Measurements from ENCODE around the gene SLC7A8. TPM values are rescaled to one million over a fixed set of nuclear protein-coding genes. Genes with fewer than 3 reads are reported as not detected.

Gene SLC7A8
- polyA plus RNA-seq, 3 donors = 75.9 to 120 (median 82.9) TPM

DNA sequence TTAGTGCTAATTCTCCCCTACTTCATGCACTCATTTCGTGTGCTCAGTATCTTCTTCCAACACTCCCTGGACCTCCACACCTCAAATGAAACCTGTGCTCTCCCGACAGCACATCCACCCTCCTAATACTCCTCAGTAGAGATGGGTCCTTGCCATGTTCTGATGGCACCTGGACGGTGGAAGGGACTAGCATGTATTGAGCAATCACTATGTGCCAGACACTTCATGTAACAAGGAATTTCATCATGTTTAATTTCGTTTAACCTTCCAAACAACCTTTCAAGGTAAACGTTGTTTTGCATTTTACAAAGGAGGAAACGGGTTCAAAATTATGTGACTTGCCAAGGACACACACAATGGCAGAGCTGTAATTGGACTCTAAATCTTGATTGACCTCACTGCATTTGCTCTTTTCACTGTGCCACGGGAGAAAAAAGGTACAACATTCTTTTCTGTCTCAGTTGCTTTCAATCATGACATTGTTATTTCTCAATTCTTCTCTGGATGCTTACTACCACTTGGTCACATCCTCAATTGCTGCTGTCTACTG, 12.2 kb upstream of the SLC7A8 start:
- no peak for DNase-seq (ENCODE audit: extremely low read depth in 1 of 11, low read depth in 9 of 11, low spot score in 4 of 11)

GRCh38 chr14:23193432-23193831, 10.0 kb upstream of the SLC7A8 start:
- no peak for DNase-seq (ENCODE audit: extremely low read depth in 1 of 11, low read depth in 9 of 11, low spot score in 4 of 11)

- DNase-seq (ENCODE audit: extremely low read depth in 1 of 11, low read depth in 9 of 11, low spot score in 4 of 11) = no peak
Measured at GRCh38 chr14:23187925-23188324, 4.5 kb upstream of the SLC7A8 start.

- peak in 4 of 11 donors; percentile 41 to 56 (median 50) for DNase-seq (ENCODE audit: extremely low read depth in 1 of 11, low read depth in 9 of 11, low spot score in 4 of 11)
Measured at GRCh38 chr14:23186913-23187654, 3.6 kb upstream of the SLC7A8 start.

GRCh38 chr14:23185063-23185462, 1.6 kb upstream of the SLC7A8 start:
- no peak for DNase-seq (ENCODE audit: extremely low read depth in 1 of 11, low read depth in 9 of 11, low spot score in 4 of 11)

GRCh38 chr14:23183158-23183470, 346 bp downstream of the SLC7A8 start:
- peak in 1 of 11 donors; percentile 22 for DNase-seq (ENCODE audit: extremely low read depth in 1 of 11, low read depth in 9 of 11, low spot score in 4 of 11)

DNA sequence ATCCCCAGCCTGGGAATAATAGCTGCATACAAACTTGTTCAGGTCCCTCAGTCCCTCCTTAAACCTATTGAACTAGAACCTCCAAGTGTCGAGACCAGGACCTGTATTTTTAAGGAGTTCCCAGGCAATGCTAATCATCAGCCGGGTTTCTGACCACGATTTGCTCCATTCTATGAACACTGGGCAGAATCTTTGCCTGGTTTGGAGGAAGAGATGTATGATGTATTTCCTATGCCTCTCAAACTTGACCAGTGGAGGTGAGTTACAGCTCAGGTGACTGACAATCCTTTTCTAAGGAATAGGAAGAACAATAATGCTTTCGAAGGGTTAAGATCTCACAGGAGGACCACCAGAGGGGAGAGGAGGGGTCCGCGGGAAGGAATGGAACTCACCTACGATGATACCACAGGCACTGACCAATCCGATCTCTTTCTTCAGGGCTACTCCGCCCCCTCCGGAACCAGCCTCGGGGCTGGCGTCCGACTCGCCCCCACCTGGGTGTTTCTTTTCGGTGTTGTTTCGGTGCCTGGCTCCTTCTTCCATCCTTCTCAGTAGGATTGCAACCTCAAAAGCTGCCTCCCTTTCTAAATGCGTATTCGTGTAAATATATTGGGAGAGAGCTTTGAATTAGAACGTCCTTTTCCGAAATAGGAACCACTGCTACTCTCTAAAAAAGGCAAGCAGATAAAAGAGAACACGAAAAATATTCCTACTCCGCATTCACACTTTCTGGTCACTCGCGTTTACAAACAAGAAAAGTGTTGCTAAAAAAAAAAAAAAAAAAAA, 895 bp downstream of the SLC7A8 start:
- DNase-seq (ENCODE audit: extremely low read depth in 1 of 11, low read depth in 9 of 11, low spot score in 4 of 11) = peak in 4 of 11 donors; percentile 29 to 52 (median 36)

GRCh38 chr14:23181946-23182345, 1.5 kb downstream of the SLC7A8 start:
- no peak for DNase-seq (ENCODE audit: extremely low read depth in 1 of 11, low read depth in 9 of 11, low spot score in 4 of 11)

DNA sequence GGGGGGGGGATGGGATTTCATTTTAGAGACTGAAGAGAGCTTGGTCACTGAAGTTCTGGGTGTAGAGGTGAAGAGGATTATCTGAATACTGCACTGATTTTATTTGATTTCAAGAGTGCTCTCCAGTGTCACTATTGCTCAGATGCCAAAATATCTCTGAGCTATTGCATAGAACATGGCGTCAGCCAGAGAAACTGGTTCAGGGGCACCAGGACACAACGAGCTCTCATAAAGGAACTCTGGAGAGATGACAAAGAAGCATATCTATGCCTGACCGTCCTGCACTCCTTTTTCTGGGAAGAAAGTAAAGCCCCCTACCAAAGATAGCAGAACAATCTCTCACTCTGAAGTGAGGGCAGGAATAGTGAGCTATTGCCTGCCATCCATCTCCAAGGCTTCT, 2.0 kb downstream of the SLC7A8 start:
- no peak for DNase-seq (ENCODE audit: extremely low read depth in 1 of 11, low read depth in 9 of 11, low spot score in 4 of 11)

GRCh38 chr14:23177181-23177580, 6.3 kb downstream of the SLC7A8 start:
- DNase-seq (ENCODE audit: extremely low read depth in 1 of 11, low read depth in 9 of 11, low spot score in 4 of 11) = peak in 2 of 11 donors; percentile 62 to 68

DNA sequence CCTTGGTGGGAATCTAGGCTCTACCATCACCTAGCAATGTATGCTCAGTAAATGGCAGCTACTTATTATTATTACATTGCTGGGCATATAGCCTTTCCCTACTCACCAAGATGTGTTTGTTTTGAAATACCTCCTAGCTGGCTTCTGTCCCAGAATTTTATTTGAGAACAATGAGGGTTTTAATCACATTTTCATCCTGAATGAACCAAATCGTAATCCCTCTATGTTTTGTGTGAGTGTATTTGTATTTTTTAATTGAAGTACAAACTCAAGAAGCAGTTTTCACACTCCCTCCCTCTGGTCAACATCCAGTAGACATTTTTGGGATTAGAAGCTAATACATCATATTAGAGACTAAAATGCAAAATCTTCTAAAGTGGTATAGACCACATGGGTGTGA, 7.6 kb downstream of the SLC7A8 start:
- DNase-seq (ENCODE audit: extremely low read depth in 1 of 11, low read depth in 9 of 11, low spot score in 4 of 11) = no peak

- DNase-seq (ENCODE audit: extremely low read depth in 1 of 11, low read depth in 9 of 11, low spot score in 4 of 11) = no peak
Measured at GRCh38 chr14:23174296-23175184, 8.9 kb downstream of the SLC7A8 start.

GRCh38 chr14:23173796-23174195, 9.7 kb downstream of the SLC7A8 start:
- no peak for DNase-seq (ENCODE audit: extremely low read depth in 1 of 11, low read depth in 9 of 11, low spot score in 4 of 11)

DNA sequence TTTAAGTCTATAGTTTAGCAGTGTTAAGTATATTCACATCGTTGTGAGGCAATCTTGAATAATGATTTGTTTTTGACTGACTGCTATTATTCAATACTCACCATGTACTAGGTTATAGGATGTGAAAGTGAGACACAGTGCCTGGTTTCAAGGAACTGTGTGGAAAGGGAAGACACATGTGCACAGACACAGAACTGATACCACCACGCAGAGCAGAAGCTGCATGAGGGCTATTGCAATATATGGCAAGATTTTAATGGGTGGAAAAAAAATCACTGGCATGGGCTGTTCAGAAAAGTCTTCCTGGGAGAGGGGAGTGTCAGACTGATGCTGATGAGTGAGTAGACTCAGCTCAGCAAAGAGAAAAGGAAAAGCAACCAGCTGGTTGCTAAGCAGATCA, 10.4 kb downstream of the SLC7A8 start:
- no peak for DNase-seq (ENCODE audit: extremely low read depth in 1 of 11, low read depth in 9 of 11, low spot score in 4 of 11)

- no peak for DNase-seq (ENCODE audit: extremely low read depth in 1 of 11, low read depth in 9 of 11, low spot score in 4 of 11)
Measured at GRCh38 chr14:23172574-23172973, 10.9 kb downstream of the SLC7A8 start.

DNA sequence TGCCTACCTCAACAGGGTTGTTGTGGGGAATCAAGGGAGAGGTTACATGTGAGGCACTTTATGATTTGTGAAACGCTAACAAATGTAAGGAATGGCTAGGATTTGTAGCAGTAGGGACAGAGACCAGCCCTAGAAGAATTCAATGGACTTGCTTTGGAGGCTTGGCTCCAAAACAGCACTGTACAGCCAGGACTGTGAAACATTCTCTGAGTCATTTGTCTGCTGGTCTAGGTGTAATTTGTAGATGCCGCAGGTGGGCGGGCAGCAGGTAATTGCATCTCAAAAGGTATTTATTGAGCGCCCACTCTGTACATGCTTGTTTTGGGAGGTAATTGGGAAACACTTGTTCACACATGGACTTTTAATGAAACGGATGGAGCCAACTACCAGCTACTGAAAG, 11.4 kb downstream of the SLC7A8 start:
- no peak for DNase-seq (ENCODE audit: extremely low read depth in 1 of 11, low read depth in 9 of 11, low spot score in 4 of 11)

- DNase-seq (ENCODE audit: extremely low read depth in 1 of 11, low read depth in 9 of 11, low spot score in 4 of 11) = no peak
Measured at GRCh38 chr14:23171222-23171975, 12.1 kb downstream of the SLC7A8 start.

DNA sequence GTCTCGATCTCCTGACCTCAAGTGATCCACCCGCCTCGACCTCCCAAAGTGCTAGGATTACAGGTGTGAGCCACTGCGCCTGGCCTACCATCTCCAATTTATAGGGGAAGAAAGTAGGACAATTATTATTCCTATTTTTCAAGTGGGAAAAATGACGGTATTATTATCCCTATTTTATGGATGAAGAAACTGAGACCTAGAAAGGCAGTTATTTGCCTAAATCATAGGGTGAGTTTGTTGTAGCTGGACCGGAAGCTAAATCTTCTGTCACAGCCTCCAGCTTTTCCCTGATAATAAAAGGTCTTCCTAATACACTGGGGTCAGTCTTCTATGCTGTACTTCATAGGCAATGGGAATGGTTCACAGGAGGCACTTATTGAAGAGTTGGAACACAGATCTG, 13.8 kb downstream of the SLC7A8 start:
- no peak for DNase-seq (ENCODE audit: extremely low read depth in 1 of 11, low read depth in 9 of 11, low spot score in 4 of 11)

DNA sequence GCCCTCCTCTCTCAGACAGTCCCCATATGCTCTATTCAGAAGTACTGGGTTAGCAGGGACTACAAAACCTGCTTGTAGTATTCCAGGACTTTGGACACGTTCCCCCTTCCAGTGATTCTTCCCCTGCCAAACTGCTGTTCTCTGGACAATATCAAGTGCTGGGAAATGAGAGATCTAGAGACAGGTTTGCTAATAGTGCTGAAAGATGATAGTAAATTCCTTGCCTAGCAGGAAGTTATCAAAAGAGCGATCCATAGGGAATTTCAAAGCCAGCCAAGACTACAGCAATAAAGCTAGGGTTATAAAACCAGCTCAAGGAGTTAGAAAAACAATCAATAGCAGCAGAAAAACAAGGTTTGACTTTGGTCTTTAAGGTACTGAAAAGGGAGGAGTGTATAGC, 15.2 kb downstream of the SLC7A8 start:
- no peak for DNase-seq (ENCODE audit: extremely low read depth in 1 of 11, low read depth in 9 of 11, low spot score in 4 of 11)

All from renal cortex interstitium (tissue), 11 donors.